Measurements from ENCODE around the gene SFMBT2.

Gene SFMBT2

GRCh38 chr10:7275761-7276440, 134.9 kb downstream of the SFMBT2 start:
- in situ Hi-C loops (cut with MboI; ENCODE audit: low sequenced_read_pairs), result no loop called here

GRCh38 chr10:7274293-7274692, 136.5 kb downstream of the SFMBT2 start:
- in situ Hi-C loops (cut with MboI; ENCODE audit: low sequenced_read_pairs), result no loop called here

- in situ Hi-C loops (cut with MboI; ENCODE audit: low sequenced_read_pairs), result no loop called here
These were observed 138.8 kb downstream of the SFMBT2 start for GRCh38 chr10:7272008-7272407.

GRCh38 chr10:7269988-7270387, 140.8 kb downstream of the SFMBT2 start:
- in situ Hi-C loops (cut with MboI; ENCODE audit: low sequenced_read_pairs), result no loop called here

GRCh38 chr10:7267142-7267541, 143.7 kb downstream of the SFMBT2 start:
- in situ Hi-C loops (cut with MboI; ENCODE audit: low sequenced_read_pairs), result no loop called here

- in situ Hi-C loops (cut with MboI; ENCODE audit: low sequenced_read_pairs), result no loop called here
These were observed 145.3 kb downstream of the SFMBT2 start for GRCh38 chr10:7265396-7266123.

GRCh38 chr10:7264313-7264756, 146.5 kb downstream of the SFMBT2 start:
- in situ Hi-C loops (cut with MboI; ENCODE audit: low sequenced_read_pairs), result no loop called here

GRCh38 chr10:7263616-7264015, 147.2 kb downstream of the SFMBT2 start:
- in situ Hi-C loops (cut with MboI; ENCODE audit: low sequenced_read_pairs), result no loop called here

GRCh38 chr10:7261351-7261750, 149.5 kb downstream of the SFMBT2 start:
- in situ Hi-C loops (cut with MboI; ENCODE audit: low sequenced_read_pairs), result no loop called here

GRCh38 chr10:7260912-7261311, 149.9 kb downstream of the SFMBT2 start:
- in situ Hi-C loops (cut with MboI; ENCODE audit: low sequenced_read_pairs), result no loop called here

GRCh38 chr10:7260412-7260900, 150.4 kb downstream of the SFMBT2 start:
- in situ Hi-C loops (cut with MboI; ENCODE audit: low sequenced_read_pairs), result no loop called here

- in situ Hi-C loops (cut with MboI; ENCODE audit: low sequenced_read_pairs), result no loop called here
These were observed 151.8 kb downstream of the SFMBT2 start for GRCh38 chr10:7258948-7259523.

GRCh38 chr10:7255517-7255916, 155.3 kb downstream of the SFMBT2 start:
- in situ Hi-C loops (cut with MboI; ENCODE audit: low sequenced_read_pairs), result no loop called here

- in situ Hi-C loops (cut with MboI; ENCODE audit: low sequenced_read_pairs), result no loop called here
These were observed 159.0 kb downstream of the SFMBT2 start for GRCh38 chr10:7251696-7252465.

- in situ Hi-C loops (cut with MboI; ENCODE audit: low sequenced_read_pairs), result no loop called here
These were observed 160.6 kb downstream of the SFMBT2 start for GRCh38 chr10:7250236-7250635.

GRCh38 chr10:7248585-7249164, 162.2 kb downstream of the SFMBT2 start:
- in situ Hi-C loops (cut with MboI; ENCODE audit: low sequenced_read_pairs), result no loop called here

- in situ Hi-C loops (cut with MboI; ENCODE audit: low sequenced_read_pairs), result no loop called here
These were observed 162.7 kb downstream of the SFMBT2 start for GRCh38 chr10:7248148-7248547.

- in situ Hi-C loops (cut with MboI; ENCODE audit: low sequenced_read_pairs), result no loop called here
These were observed 165.3 kb downstream of the SFMBT2 start for GRCh38 chr10:7245505-7245904.

- in situ Hi-C loops (cut with MboI; ENCODE audit: low sequenced_read_pairs), result no loop called here
These were observed 167.0 kb downstream of the SFMBT2 start for GRCh38 chr10:7243873-7244272.

- in situ Hi-C loops (cut with MboI; ENCODE audit: low sequenced_read_pairs), result no loop called here
These were observed 167.7 kb downstream of the SFMBT2 start for GRCh38 chr10:7243139-7243538.
